Fibroblast of lung (primary cell): ENCODE data around the gene RAMAC. TPM values are rescaled to one million over a fixed set of nuclear protein-coding genes. Genes with fewer than 3 reads are reported as not detected.

ENCODE experiments used
- DNase-seq, 2 donors: peaks; one replicate each; pipeline versions ENCODE4 v3.0.0 to v3.0.0-alpha.2; 2010; ENCODE audit warnings: low read depth in 2 of 2
- H2AFZ ChIP-seq: 2 replicates; pipeline ENCODE4 v1.5.1; 2012; ENCODE audit warnings: low read length, control low read depth, inconsistent platforms
- H3K27ac ChIP-seq: 2 replicates; pipeline ENCODE4 v1.5.1; 2011; ENCODE audit warnings: low read length, control low read depth; ENCODE audit not compliant: insufficient read depth
- H3K27me3 ChIP-seq: 2 replicates; pipeline ENCODE4 v1.5.1; 2011; ENCODE audit warnings: mild to moderate bottlenecking, low read length; ENCODE audit not compliant: control insufficient read depth, insufficient read depth
- H3K36me3 ChIP-seq: 2 replicates; pipeline ENCODE4 v1.5.1; 2011; ENCODE audit warnings: low read length; ENCODE audit not compliant: control insufficient read depth, insufficient read depth
- H3K4me1 ChIP-seq: 2 replicates; pipeline ENCODE4 v1.5.1; 2011; ENCODE audit warnings: low read length; ENCODE audit not compliant: control insufficient read depth, insufficient read depth; ENCODE audit errors: extremely low read depth
- H3K4me2 ChIP-seq: 2 replicates; pipeline ENCODE4 v1.5.1; 2011; ENCODE audit warnings: low read length, control low read depth; ENCODE audit not compliant: insufficient read depth; ENCODE audit errors: extremely low read depth
- H3K4me3 ChIP-seq, 4 experiments: fragments of 200-600 bp in 1 of 4; sonication (generic) in 1 of 4; replicated peaks in 1 of 4; 2 replicates each; pipeline ENCODE4 v1.5.1; 2011 to 2016; ENCODE audit warnings: low read length in 4 of 4, low read depth in 3 of 4, mild to moderate bottlenecking in 3 of 4, control low read depth in 2 of 4, inconsistent platforms in 1 of 4, mixed read lengths in 1 of 4; ENCODE audit not compliant: insufficient read depth in 1 of 4; ENCODE audit errors: control extremely low read depth in 1 of 4
- H3K79me2 ChIP-seq: 2 replicates; pipeline ENCODE4 v1.5.1; 2012; ENCODE audit warnings: mild to moderate bottlenecking, low read length, inconsistent platforms; ENCODE audit not compliant: control insufficient read depth, insufficient read depth
- H3K9ac ChIP-seq: 2 replicates; pipeline ENCODE4 v1.5.1; 2011; ENCODE audit warnings: mild to moderate bottlenecking, low read length, control low read depth; ENCODE audit not compliant: insufficient read depth
- H3K9me3 ChIP-seq: 2 replicates; pipeline ENCODE4 v1.5.1; 2012; ENCODE audit warnings: low read depth, low read length; ENCODE audit not compliant: control insufficient read depth, insufficient read depth
- H4K20me1 ChIP-seq: 2 replicates; pipeline ENCODE4 v1.5.1; 2011; ENCODE audit warnings: low read length; ENCODE audit not compliant: control insufficient read depth, insufficient read depth; ENCODE audit errors: extremely low read depth
- EZH2 ChIP-seq: IDR thresholded peaks from 2 replicates; pipeline ENCODE4 v1.5.1; 2012; ENCODE audit warnings: low read length, control low read depth, mild to moderate bottlenecking; ENCODE audit errors: missing control alignments
- polyA plus RNA-seq, 2 donors: library from polyadenylated mRNA; depleted of rRNA in 1 of 2; stranded (reverse) in 1 of 2; unstranded in 1 of 2; fragments of >200 nt; gene quantifications; 2 replicates each; pipeline ENCODE4 v1.2.1, GENCODE V29; 2011 to 2012; ENCODE audit warnings: missing spikeins in 1 of 2
- total RNA-seq: library from RNA; depleted of rRNA; stranded (reverse); fragments of >200 nt; gene quantifications from 2 replicates; pipeline ENCODE4 v1.2.1, GENCODE V29; 2014
- TF ChIP-seq, protein P1 (sequence below), 2 donors: IDR thresholded peaks in 1 of 2; conservative IDR thresholded peaks in 1 of 2; 1 replicate in 1 of 2; 2 replicates in 1 of 2; pipeline ENCODE4 v1.5.1; 2011 to 2012; ENCODE audit warnings: low read length in 2 of 2, control low read depth in 1 of 2, inconsistent platforms in 1 of 2, low read depth in 1 of 2, mild to moderate bottlenecking in 1 of 2

RAMAC gene
- total and polyA plus RNA-seq, 2 donors (not counting 1 experiment from before 2014, with no cell fraction given), result 26.6 to 34.3 TPM

DNA sequence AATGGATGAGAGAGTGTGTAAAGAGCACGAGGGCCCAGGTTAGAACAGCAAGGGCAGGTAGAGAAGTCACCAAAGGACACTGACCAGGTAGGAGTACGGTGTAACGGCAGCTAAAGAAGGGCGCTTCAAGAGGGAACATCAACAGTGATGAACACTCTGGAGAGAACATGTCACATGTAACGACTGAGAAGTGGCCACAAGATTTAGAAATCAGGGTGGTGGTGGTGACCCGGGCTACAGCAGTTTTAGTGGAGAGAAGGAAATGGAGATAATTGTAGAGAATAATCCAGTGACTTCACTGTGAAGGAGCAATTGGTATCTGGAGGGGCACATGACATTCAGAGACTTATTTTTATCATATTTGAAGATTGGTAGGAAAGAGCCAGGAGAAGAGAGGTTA, 26.6 kb downstream of the RAMAC start:
- Histone ChIP-seq H3K27me3 (no peaks in the 10 kb centered on the region), H2AFZ (no peak overlapping the region), H3K4me2 (no peak overlapping the region), H3K27ac (no peak overlapping the region), H3K4me1 (peaks cover 5% of the 10 kb centered on the region), H3K9ac (no peak overlapping the region), H4K20me1 (no peaks in the 10 kb centered on the region), H3K4me3 (no peak overlapping the region), H3K9me3 (no peaks in the 10 kb centered on the region), H3K36me3 (peaks cover 5% of the 10 kb centered on the region), H3K79me2 (peaks cover 15% of the 10 kb centered on the region)
- no peak for DNase-seq
- TF ChIP-seq EZH2, result no peak
- TF ChIP-seq, protein P1, sequence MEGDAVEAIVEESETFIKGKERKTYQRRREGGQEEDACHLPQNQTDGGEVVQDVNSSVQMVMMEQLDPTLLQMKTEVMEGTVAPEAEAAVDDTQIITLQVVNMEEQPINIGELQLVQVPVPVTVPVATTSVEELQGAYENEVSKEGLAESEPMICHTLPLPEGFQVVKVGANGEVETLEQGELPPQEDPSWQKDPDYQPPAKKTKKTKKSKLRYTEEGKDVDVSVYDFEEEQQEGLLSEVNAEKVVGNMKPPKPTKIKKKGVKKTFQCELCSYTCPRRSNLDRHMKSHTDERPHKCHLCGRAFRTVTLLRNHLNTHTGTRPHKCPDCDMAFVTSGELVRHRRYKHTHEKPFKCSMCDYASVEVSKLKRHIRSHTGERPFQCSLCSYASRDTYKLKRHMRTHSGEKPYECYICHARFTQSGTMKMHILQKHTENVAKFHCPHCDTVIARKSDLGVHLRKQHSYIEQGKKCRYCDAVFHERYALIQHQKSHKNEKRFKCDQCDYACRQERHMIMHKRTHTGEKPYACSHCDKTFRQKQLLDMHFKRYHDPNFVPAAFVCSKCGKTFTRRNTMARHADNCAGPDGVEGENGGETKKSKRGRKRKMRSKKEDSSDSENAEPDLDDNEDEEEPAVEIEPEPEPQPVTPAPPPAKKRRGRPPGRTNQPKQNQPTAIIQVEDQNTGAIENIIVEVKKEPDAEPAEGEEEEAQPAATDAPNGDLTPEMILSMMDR (conservative IDR thresholded peaks at IDR 0.05 in 1 of 2, IDR thresholded peaks at IDR 0.05 in 1 of 2; ENCODE audit: low read depth in 1 of 2, low read length in 2 of 2), result no peak

DNA sequence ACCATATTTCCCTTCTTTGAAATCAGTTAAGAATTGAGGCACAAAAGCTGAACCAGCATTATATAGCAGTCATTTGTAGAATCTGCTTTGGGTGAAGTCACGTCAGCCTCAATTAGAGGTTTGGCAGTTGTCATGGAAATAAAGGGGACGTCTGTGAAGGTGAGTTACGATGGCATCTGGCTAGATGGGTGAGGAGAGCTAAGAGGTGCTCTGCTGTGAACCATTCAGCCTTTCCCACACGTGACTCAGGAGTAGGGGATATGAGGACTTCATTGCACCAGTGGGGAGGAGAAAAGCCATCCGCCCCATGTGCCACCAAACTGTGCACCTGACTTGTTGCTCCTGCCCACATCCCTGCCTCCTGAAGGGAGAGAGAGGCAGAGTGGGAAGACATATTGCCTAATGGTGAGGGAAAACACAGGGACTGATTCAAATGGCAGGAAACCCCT, 28.2 kb downstream of the RAMAC start:
- Histone ChIP-seq H3K27me3 (no peaks in the 10 kb centered on the region), H3K4me3 (no peak overlapping the region), H3K36me3 (peaks cover 6% of the 10 kb centered on the region), H4K20me1 (no peaks in the 10 kb centered on the region), H3K4me2 (no peak overlapping the region), H2AFZ (no peak overlapping the region), H3K79me2 (peaks cover 15% of the 10 kb centered on the region), H3K9me3 (no peaks in the 10 kb centered on the region), H3K27ac (no peak overlapping the region), H3K4me1 (peaks cover 5% of the 10 kb centered on the region), H3K9ac (no peak overlapping the region)
- TF ChIP-seq, protein P1 (conservative IDR thresholded peaks at IDR 0.05 in 1 of 2, IDR thresholded peaks at IDR 0.05 in 1 of 2; ENCODE audit: low read depth in 1 of 2, low read length in 2 of 2), result no peak
- no peak for TF ChIP-seq EZH2
- DNase-seq, result no peak

DNA sequence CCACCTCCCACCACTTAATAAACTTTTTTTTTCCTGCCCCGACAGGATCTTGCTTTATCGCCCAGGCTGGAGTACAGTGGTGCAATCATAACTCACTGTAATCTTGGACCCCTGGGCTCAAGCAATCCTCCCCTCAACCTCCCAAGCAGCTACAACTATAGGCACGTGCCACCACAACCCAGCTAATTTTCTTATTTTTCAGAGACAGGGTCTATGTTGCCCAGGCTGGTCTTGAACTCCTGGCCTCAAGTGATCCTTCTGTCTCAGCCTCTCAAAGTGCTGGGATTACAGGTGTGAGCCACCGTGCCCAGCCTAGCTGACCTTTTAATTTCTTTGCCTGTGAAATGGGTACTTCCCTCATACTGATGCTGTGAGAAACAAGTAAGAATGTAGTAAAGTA, 29.4 kb downstream of the RAMAC start:
- H3K36me3 ChIP-seq, result peaks cover 5% of the 10 kb centered on the region
- no peaks in the 10 kb centered on the region for H3K9me3 ChIP-seq
- TF ChIP-seq, protein P1 (conservative IDR thresholded peaks at IDR 0.05 in 1 of 2, IDR thresholded peaks at IDR 0.05 in 1 of 2; ENCODE audit: low read depth in 1 of 2, low read length in 2 of 2), result no peak
- TF ChIP-seq EZH2, result no peak
- H3K4me2 ChIP-seq, result no peak overlapping the region
- no peak overlapping the region for H3K4me3 ChIP-seq
- no peaks in the 10 kb centered on the region for H3K27me3 ChIP-seq
- no peak overlapping the region for H3K9ac ChIP-seq
- H3K79me2 ChIP-seq, result peaks cover 7% of the 10 kb centered on the region
- H4K20me1 ChIP-seq, result no peaks in the 10 kb centered on the region
- DNase-seq, result no peak
- H3K4me1 ChIP-seq, result peaks cover 5% of the 10 kb centered on the region
- no peak overlapping the region for H2AFZ ChIP-seq
- no peak overlapping the region for H3K27ac ChIP-seq
